HG03135 (cell line): ENCODE measurements around the gene SIGLEC12.
"Not testable (repeated sequence)": the region's sequence is repeated elsewhere in the genome, so short reads cannot be mapped to it uniquely, and the experiment has no call there.

Experiments
- ATAC-seq: cut with Tn5 transposase; IDR thresholded peaks from one replicate; pipeline ENCODE4 v1.9.1; 2021; ENCODE audit warnings: mild to moderate bottlenecking, moderate library complexity; ENCODE audit not compliant: unreplicated experiment

Gene SIGLEC12

GRCh38 chr19:51460164-51460992, 41.2 kb downstream of the SIGLEC12 start:
- ATAC-seq: no peak

- ATAC-seq: no peak
Observed at GRCh38 chr19:51458899-51459505, 42.6 kb downstream of the SIGLEC12 start.

GRCh38 chr19:51458051-51458645, 43.5 kb downstream of the SIGLEC12 start, which contains the start of gene SIGLEC8:
SIGLEC8 (minus strand) TSS chr19:51458454; CDS start chr19:51458387, 67 bp downstream.
- ATAC-seq: no peak

- no peak for ATAC-seq
Observed at GRCh38 chr19:51457351-51458013, 44.1 kb downstream of the SIGLEC12 start.

- ATAC-seq: no peak
Observed at GRCh38 chr19:51456541-51457290, 44.9 kb downstream of the SIGLEC12 start.

- ATAC-seq: no peak
Observed at GRCh38 chr19:51450730-51451307, 50.8 kb downstream of the SIGLEC12 start.

- ATAC-seq: no peak
Observed at GRCh38 chr19:51448411-51449016, 53.1 kb downstream of the SIGLEC12 start.

- no peak for ATAC-seq
Observed at GRCh38 chr19:51448011-51448410, 53.6 kb downstream of the SIGLEC12 start.

GRCh38 chr19:51447510-51447909, 54.1 kb downstream of the SIGLEC12 start:
- ATAC-seq: not testable (repeated sequence)

GRCh38 chr19:51441410-51442390, 59.9 kb downstream of the SIGLEC12 start:
- ATAC-seq: peak; percentile 95
